ENCODE data around the gene GP5. TPM values are rescaled to one million over a fixed set of nuclear protein-coding genes. Genes with fewer than 3 reads are reported as not detected.

Gene GP5
- total RNA-seq, 1 donor from 2014 or later: 0.15 TPM

DNA sequence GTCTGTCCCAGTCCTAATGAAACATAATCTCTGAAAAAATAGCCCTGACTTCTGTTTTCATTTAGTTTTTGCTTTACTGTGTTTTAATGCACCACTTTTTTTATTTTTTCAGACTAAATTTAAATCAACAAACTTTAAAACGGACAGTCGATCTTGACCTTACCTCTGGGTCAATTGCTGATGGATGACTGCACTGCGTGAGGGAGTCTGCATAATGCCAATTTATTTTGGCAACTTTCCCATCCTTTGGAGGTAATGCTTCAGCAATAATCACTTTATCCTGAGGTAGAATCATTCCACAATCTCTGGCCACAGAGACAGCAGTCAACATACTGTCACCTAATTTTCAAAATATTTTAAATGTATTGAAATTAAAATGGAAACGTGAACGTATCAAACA, 32.5 kb upstream of the GP5 start:
- Mint-ChIP-seq H3K27ac (ENCODE audit: unreplicated experiment) (no peak overlapping the region), H3K36me3 (ENCODE audit: unreplicated experiment) (no peaks in the 10 kb centered on the region), H3K4me3 (ENCODE audit: unreplicated experiment) (no peak overlapping the region), H3K27me3 (ENCODE audit: unreplicated experiment) (no peaks in the 10 kb centered on the region), H3K4me1 (ENCODE audit: low read depth, unreplicated experiment) (no peaks in the 10 kb centered on the region), H3K9me3 (ENCODE audit: unreplicated experiment) (no peaks in the 10 kb centered on the region)
- DNase-seq: no peak
- TF ChIP-seq, protein P1, sequence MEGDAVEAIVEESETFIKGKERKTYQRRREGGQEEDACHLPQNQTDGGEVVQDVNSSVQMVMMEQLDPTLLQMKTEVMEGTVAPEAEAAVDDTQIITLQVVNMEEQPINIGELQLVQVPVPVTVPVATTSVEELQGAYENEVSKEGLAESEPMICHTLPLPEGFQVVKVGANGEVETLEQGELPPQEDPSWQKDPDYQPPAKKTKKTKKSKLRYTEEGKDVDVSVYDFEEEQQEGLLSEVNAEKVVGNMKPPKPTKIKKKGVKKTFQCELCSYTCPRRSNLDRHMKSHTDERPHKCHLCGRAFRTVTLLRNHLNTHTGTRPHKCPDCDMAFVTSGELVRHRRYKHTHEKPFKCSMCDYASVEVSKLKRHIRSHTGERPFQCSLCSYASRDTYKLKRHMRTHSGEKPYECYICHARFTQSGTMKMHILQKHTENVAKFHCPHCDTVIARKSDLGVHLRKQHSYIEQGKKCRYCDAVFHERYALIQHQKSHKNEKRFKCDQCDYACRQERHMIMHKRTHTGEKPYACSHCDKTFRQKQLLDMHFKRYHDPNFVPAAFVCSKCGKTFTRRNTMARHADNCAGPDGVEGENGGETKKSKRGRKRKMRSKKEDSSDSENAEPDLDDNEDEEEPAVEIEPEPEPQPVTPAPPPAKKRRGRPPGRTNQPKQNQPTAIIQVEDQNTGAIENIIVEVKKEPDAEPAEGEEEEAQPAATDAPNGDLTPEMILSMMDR (IDR thresholded peaks at IDR 0.05; ENCODE audit: partially characterized antibody, unreplicated experiment): no peak

DNA sequence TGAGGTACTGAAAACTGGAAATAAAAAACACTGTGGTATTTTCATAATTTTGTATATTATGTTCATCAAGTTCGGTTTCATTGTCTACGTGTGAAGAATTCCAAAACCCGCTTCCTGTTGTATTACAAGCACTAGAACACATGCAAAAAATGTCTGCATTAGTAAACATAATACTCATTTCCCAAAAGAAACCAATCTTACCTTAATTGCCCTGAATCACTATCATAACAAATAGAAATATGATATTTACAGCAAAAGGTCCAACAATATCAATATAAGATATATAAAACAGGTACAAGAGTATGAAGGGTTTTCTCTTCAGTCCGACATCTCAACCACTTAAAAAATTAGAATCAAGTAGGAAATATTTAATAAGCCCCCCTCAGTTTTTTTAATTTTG, 26.3 kb upstream of the GP5 start:
- H3K36me3 Mint-ChIP-seq (ENCODE audit: unreplicated experiment): no peaks in the 10 kb centered on the region
- no peaks in the 10 kb centered on the region for H3K9me3 Mint-ChIP-seq (ENCODE audit: unreplicated experiment)
- H3K27ac Mint-ChIP-seq (ENCODE audit: unreplicated experiment): no peak overlapping the region
- H3K27me3 Mint-ChIP-seq (ENCODE audit: unreplicated experiment): no peaks in the 10 kb centered on the region
- H3K4me3 Mint-ChIP-seq (ENCODE audit: unreplicated experiment): no peak overlapping the region
- TF ChIP-seq, protein P1 (IDR thresholded peaks at IDR 0.05; ENCODE audit: partially characterized antibody, unreplicated experiment): no peak
- no peak for DNase-seq
- H3K4me1 Mint-ChIP-seq (ENCODE audit: low read depth, unreplicated experiment): no peaks in the 10 kb centered on the region

DNA sequence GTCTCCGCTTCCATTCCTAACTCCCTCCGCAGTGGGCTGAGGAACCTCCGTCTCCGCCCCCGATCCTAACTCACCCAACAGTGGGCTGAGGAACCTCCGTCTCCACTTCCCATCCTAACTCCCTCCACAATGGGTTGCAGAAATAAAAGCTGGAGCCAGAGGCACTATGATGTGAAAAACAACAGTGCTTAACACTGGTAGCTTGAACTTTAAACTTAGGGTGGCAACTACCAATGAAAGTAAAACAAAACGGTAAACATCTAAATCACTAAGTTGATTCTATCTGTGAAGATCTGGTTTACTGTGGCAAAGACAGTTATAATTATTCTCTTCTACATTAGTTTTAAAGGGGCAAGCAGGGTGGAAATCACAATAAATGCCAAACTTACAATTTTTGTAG, 25.9 kb upstream of the GP5 start:
- Mint-ChIP-seq H3K4me3 (ENCODE audit: unreplicated experiment) (no peak overlapping the region), H3K9me3 (ENCODE audit: unreplicated experiment) (no peaks in the 10 kb centered on the region), H3K36me3 (ENCODE audit: unreplicated experiment) (no peaks in the 10 kb centered on the region), H3K27ac (ENCODE audit: unreplicated experiment) (no peak overlapping the region), H3K4me1 (ENCODE audit: low read depth, unreplicated experiment) (no peaks in the 10 kb centered on the region), H3K27me3 (ENCODE audit: unreplicated experiment) (no peaks in the 10 kb centered on the region)
- DNase-seq: no peak
- TF ChIP-seq, protein P1 (IDR thresholded peaks at IDR 0.05; ENCODE audit: partially characterized antibody, unreplicated experiment): no peak

DNA sequence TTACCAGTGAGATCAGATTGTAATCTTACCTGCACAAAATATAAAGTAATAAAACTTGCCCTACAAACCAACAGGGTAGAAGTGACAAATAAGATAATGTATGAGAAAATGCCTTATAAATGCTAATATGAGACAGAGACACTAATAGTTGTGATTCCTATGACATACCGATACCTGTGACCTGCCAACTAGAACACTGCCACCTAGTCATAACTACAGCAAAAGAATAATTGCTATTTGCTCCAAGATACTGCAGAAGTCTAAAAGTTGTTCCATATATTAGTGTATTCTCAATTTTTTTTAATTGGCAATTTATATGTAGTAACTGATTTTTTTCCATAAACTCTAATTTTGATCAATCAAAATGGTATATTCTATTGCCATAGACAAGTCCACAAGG, 25.3 kb upstream of the GP5 start:
- H3K27me3 Mint-ChIP-seq (ENCODE audit: unreplicated experiment): no peaks in the 10 kb centered on the region
- TF ChIP-seq, protein P1 (IDR thresholded peaks at IDR 0.05; ENCODE audit: partially characterized antibody, unreplicated experiment): no peak
- no peaks in the 10 kb centered on the region for H3K9me3 Mint-ChIP-seq (ENCODE audit: unreplicated experiment)
- no peaks in the 10 kb centered on the region for H3K4me1 Mint-ChIP-seq (ENCODE audit: low read depth, unreplicated experiment)
- no peak overlapping the region for H3K27ac Mint-ChIP-seq (ENCODE audit: unreplicated experiment)
- no peak overlapping the region for H3K4me3 Mint-ChIP-seq (ENCODE audit: unreplicated experiment)
- DNase-seq: no peak
- H3K36me3 Mint-ChIP-seq (ENCODE audit: unreplicated experiment): no peaks in the 10 kb centered on the region

DNA sequence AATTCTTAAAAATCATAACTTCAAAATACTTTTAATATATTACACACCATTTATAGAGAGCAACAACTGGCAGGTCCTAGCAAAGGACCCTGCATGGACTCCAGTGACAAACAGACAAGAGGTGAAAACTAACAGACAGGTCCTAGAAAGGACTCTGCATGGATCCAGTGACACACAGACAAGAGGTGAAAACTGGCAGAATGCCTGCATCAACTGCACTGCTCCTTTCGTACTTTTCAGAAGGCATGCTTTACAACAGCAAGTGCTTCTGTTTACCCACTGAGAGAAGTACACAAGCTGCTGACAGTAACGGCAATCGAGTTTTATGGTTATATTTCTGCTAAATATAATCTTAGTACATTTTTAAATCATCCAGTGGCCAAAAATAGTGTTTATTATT, 24.3 kb upstream of the GP5 start:
- DNase-seq: no peak
- Mint-ChIP-seq H3K9me3 (ENCODE audit: unreplicated experiment) (no peaks in the 10 kb centered on the region), H3K4me3 (ENCODE audit: unreplicated experiment) (no peak overlapping the region), H3K36me3 (ENCODE audit: unreplicated experiment) (no peaks in the 10 kb centered on the region), H3K4me1 (ENCODE audit: low read depth, unreplicated experiment) (no peaks in the 10 kb centered on the region), H3K27me3 (ENCODE audit: unreplicated experiment) (no peaks in the 10 kb centered on the region), H3K27ac (ENCODE audit: unreplicated experiment) (no peak overlapping the region)
- TF ChIP-seq, protein P1 (IDR thresholded peaks at IDR 0.05; ENCODE audit: partially characterized antibody, unreplicated experiment): no peak

All from glutamatergic neuron (in vitro differentiated cells).